Upper lobe of left lung (tissue), 4 donors: ENCODE data around the gene TRIP10.

Source experiments
- CTCF ChIP-seq, 6 experiments: fragments of 450-650 bp in 4 of 6; fragments of 200-600 bp in 2 of 6; sonication (generic) in 2 of 6; IDR thresholded peaks; one replicate each; pipeline ENCODE4 v1.5.1; 2016 to 2019; ENCODE audit warnings: antibody characterized with exemption in 6 of 6
- EP300 ChIP-seq, 4 donors: sonication (generic); formaldehyde crosslinking; IDR thresholded peaks; one replicate each; pipeline ENCODE4 v1.5.1; 2017; ENCODE audit warnings: antibody characterized with exemption in 4 of 4, control low read depth in 2 of 4
- POLR2A ChIP-seq, 4 donors: fragments of 450-650 bp; IDR thresholded peaks; one replicate each; pipeline ENCODE4 v1.5.1; 2016 to 2017; ENCODE audit warnings: antibody characterized with exemption in 4 of 4, mild to moderate bottlenecking in 2 of 4

DNA sequence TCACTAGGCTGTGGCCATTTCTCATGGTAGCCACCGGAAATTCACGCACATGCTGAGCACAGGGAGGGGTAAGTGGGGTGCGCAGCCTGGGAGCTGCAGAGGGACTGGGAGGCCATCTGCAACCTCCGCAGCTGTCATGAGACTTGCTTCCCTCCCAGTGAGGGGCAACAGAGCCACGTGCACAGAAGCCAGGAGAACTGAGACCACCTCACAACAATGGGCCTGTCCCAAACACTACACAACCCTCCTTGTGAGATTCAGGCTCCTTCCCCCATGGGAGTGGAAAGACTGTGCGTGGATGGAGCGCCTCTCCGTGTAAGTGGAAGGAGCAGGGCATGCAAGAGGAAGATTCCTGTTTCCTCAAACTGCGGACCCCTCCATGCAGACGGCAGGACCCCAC, 27.9 kb upstream of the TRIP10 start:
- no peak for TF ChIP-seq EP300 (IDR thresholded peaks at IDR 0.05)
- no peak for TF ChIP-seq CTCF (IDR thresholded peaks at IDR 0.05)
- TF ChIP-seq POLR2A (IDR thresholded peaks at IDR 0.05) = no peak
